PC-3 (cell line): ENCODE measurements around the gene CNST.

ENCODE experiments used
- CTCF ChIP-seq: fragments of 300-600 bp; sonication (generic); conservative IDR thresholded peaks from 2 replicates; pipeline ENCODE4 v1.5.1; 2017; ENCODE audit warnings: antibody characterized with exemption, low read depth, mild to moderate bottlenecking, low read length
- EZH2 ChIP-seq: fragments of 300-600 bp; sonication (generic); IDR thresholded peaks from one replicate; pipeline ENCODE4 v1.6.1; 2017; ENCODE audit warnings: antibody characterized with exemption, mild to moderate bottlenecking, low read length; ENCODE audit not compliant: unreplicated experiment
- EZH2phosphoT487 ChIP-seq: fragments of 300-600 bp; sonication (generic); IDR thresholded peaks from 2 replicates; pipeline ENCODE4 v1.6.1; 2018; ENCODE audit warnings: mild to moderate bottlenecking, antibody characterized with exemption, low read length, borderline replicate concordance

- no peak for TF ChIP-seq EZH2
- no peak for TF ChIP-seq CTCF
- TF ChIP-seq EZH2phosphoT487: no peak
These were observed 12.1 kb upstream of the CNST start for GRCh38 chr1:246554201-246554600.
